ENCODE measurements around the gene ESAM. TPM values are rescaled to one million over a fixed set of nuclear protein-coding genes. Genes with fewer than 3 reads are reported as not detected.
A peak's percentile ranks its signal among the peaks of the same experiment; 100 is the strongest.

Gene ESAM
- total RNA-seq, 2 donors from 2014 or later, result 0.88 to 1.1 TPM

- DNase-seq (no peak), ATAC-seq (replicated peaks in 1 of 2) (no peak)
- H3K4me1 Mint-ChIP-seq (ENCODE audit: low read depth), result peaks cover 37% of the 10 kb centered on the region
- H3K27me3 Mint-ChIP-seq (ENCODE audit: low read depth), result peaks cover 13% of the 10 kb centered on the region
- H3K4me3 Mint-ChIP-seq, result peak overlapping the region; percentile 52 to 67
- H3K9me3 Mint-ChIP-seq, result no peaks in the 10 kb centered on the region
- no peaks in the 10 kb centered on the region for H3K36me3 Mint-ChIP-seq (ENCODE audit: insufficient read depth in 2 of 2)
- H3K27ac Mint-ChIP-seq, result no peak overlapping the region
Measured at GRCh38 chr11:124745270-124745834, 16.7 kb downstream of the ESAM start.

- peaks cover 26% of the 10 kb centered on the region for H3K27me3 Mint-ChIP-seq (ENCODE audit: low read depth)
- peaks cover 36% of the 10 kb centered on the region for H3K4me1 Mint-ChIP-seq (ENCODE audit: low read depth)
- no peaks in the 10 kb centered on the region for H3K9me3 Mint-ChIP-seq
- no peak overlapping the region for H3K27ac Mint-ChIP-seq
- no peak for ATAC-seq (replicated peaks in 1 of 2)
- no peak for DNase-seq
- H3K36me3 Mint-ChIP-seq (ENCODE audit: insufficient read depth in 2 of 2), result no peaks in the 10 kb centered on the region
- no peak overlapping the region for H3K4me3 Mint-ChIP-seq
Measured at GRCh38 chr11:124743050-124743449, 19.0 kb downstream of the ESAM start.

GRCh38 chr11:124742555-124742954 is 19.5 kb downstream of the ESAM start:
- no peak overlapping the region for H3K4me3 Mint-ChIP-seq
- no peaks in the 10 kb centered on the region for H3K9me3 Mint-ChIP-seq
- peaks cover 26% of the 10 kb centered on the region for H3K27me3 Mint-ChIP-seq (ENCODE audit: low read depth)
- DNase-seq (no peak), ATAC-seq (replicated peaks in 1 of 2) (no peak)
- no peak overlapping the region for H3K27ac Mint-ChIP-seq
- peaks cover 36% of the 10 kb centered on the region for H3K4me1 Mint-ChIP-seq (ENCODE audit: low read depth)
- H3K36me3 Mint-ChIP-seq (ENCODE audit: insufficient read depth in 2 of 2), result no peaks in the 10 kb centered on the region

GRCh38 chr11:124740277-124740882 is 21.7 kb downstream of the ESAM start:
- no peaks in the 10 kb centered on the region for H3K36me3 Mint-ChIP-seq (ENCODE audit: insufficient read depth in 2 of 2)
- DNase-seq (peak; percentile 70 to 75), ATAC-seq (replicated peaks in 1 of 2) (peak; percentile 54 to 62)
- H3K27ac Mint-ChIP-seq, result no peak overlapping the region
- peaks cover 26% of the 10 kb centered on the region for H3K27me3 Mint-ChIP-seq (ENCODE audit: low read depth)
- peaks cover 30% of the 10 kb centered on the region for H3K4me1 Mint-ChIP-seq (ENCODE audit: low read depth)
- H3K9me3 Mint-ChIP-seq, result no peaks in the 10 kb centered on the region
- peak overlapping the region; percentile 87 to 88 for H3K4me3 Mint-ChIP-seq

- peak within 1 kb of the TSS; percentile 39 for H3K27ac Mint-ChIP-seq
- H3K4me1 Mint-ChIP-seq (ENCODE audit: low read depth), result peaks cover 26% of the 10 kb centered on the region
- H3K27me3 Mint-ChIP-seq (ENCODE audit: low read depth), result peaks cover 26% of the 10 kb centered on the region
- H3K4me3 Mint-ChIP-seq, result peak within 1 kb of the TSS; percentile 87 to 88
- ATAC-seq (replicated peaks in 1 of 2), result peak; percentile 94
- peak; percentile 87 to 92 for DNase-seq
- no peaks in the 10 kb centered on the region for H3K36me3 Mint-ChIP-seq (ENCODE audit: insufficient read depth in 2 of 2)
- H3K9me3 Mint-ChIP-seq, result no peaks in the 10 kb centered on the region
Measured at GRCh38 chr11:124739479-124740276, 22.4 kb downstream of the ESAM start, which contains the start of gene NRGN. NRGN (plus strand) TSS chr11:124739942; CDS start chr11:124740085, 143 bp downstream.

- no peaks in the 10 kb centered on the region for H3K36me3 Mint-ChIP-seq (ENCODE audit: insufficient read depth in 2 of 2)
- peak overlapping the region; percentile 39 for H3K27ac Mint-ChIP-seq
- H3K9me3 Mint-ChIP-seq, result no peaks in the 10 kb centered on the region
- H3K4me1 Mint-ChIP-seq (ENCODE audit: low read depth), result peaks cover 26% of the 10 kb centered on the region
- peak overlapping the region; percentile 87 to 88 for H3K4me3 Mint-ChIP-seq
- DNase-seq, result no peak
- peaks cover 26% of the 10 kb centered on the region for H3K27me3 Mint-ChIP-seq (ENCODE audit: low read depth)
- no peak for ATAC-seq (replicated peaks in 1 of 2)
Measured at GRCh38 chr11:124738713-124739478, 23.2 kb downstream of the ESAM start.

- Mint-ChIP-seq H3K4me3 (no peak overlapping the region), H3K36me3 (ENCODE audit: insufficient read depth in 2 of 2) (no peaks in the 10 kb centered on the region), H3K4me1 (ENCODE audit: low read depth) (peaks cover 26% of the 10 kb centered on the region), H3K27me3 (ENCODE audit: low read depth) (peaks cover 26% of the 10 kb centered on the region), H3K27ac (no peak overlapping the region), H3K9me3 (no peaks in the 10 kb centered on the region)
- no peak for DNase-seq
- ATAC-seq (replicated peaks in 1 of 2), result no peak
Measured at GRCh38 chr11:124737638-124738305, 24.3 kb downstream of the ESAM start.

GRCh38 chr11:124736736-124737135 is 25.4 kb downstream of the ESAM start:
- Mint-ChIP-seq H3K4me3 (no peak overlapping the region), H3K9me3 (no peaks in the 10 kb centered on the region), H3K4me1 (ENCODE audit: low read depth) (peaks cover 23% of the 10 kb centered on the region), H3K27me3 (ENCODE audit: low read depth) (peaks cover 22% of the 10 kb centered on the region), H3K36me3 (ENCODE audit: insufficient read depth in 2 of 2) (no peaks in the 10 kb centered on the region), H3K27ac (no peak overlapping the region)
- DNase-seq, result no peak
- ATAC-seq (replicated peaks in 1 of 2), result no peak

- Mint-ChIP-seq H3K4me3 (no peak overlapping the region), H3K36me3 (ENCODE audit: insufficient read depth in 2 of 2) (no peaks in the 10 kb centered on the region), H3K9me3 (no peaks in the 10 kb centered on the region), H3K27me3 (ENCODE audit: low read depth) (no peaks in the 10 kb centered on the region), H3K4me1 (ENCODE audit: low read depth) (no peaks in the 10 kb centered on the region), H3K27ac (no peak overlapping the region)
- no peak for DNase-seq
- no peak for ATAC-seq (replicated peaks in 1 of 2)
Measured at GRCh38 chr11:124732230-124732629, 29.9 kb downstream of the ESAM start.

GRCh38 chr11:124729571-124729970 is 32.5 kb downstream of the ESAM start:
- ATAC-seq (replicated peaks in 1 of 2) (no peak), DNase-seq (no peak)
- Mint-ChIP-seq H3K4me3 (no peak overlapping the region), H3K9me3 (no peaks in the 10 kb centered on the region), H3K36me3 (ENCODE audit: insufficient read depth in 2 of 2) (no peaks in the 10 kb centered on the region), H3K27ac (no peak overlapping the region), H3K4me1 (ENCODE audit: low read depth) (peaks cover 6% of the 10 kb centered on the region), H3K27me3 (ENCODE audit: low read depth) (peaks cover 16% of the 10 kb centered on the region)

GRCh38 chr11:124728134-124728533 is 34.0 kb downstream of the ESAM start:
- Mint-ChIP-seq H3K4me1 (ENCODE audit: low read depth) (peaks cover 6% of the 10 kb centered on the region), H3K27me3 (ENCODE audit: low read depth) (peaks cover 23% of the 10 kb centered on the region), H3K4me3 (no peak overlapping the region), H3K27ac (no peak overlapping the region), H3K36me3 (ENCODE audit: insufficient read depth in 2 of 2) (no peaks in the 10 kb centered on the region), H3K9me3 (no peaks in the 10 kb centered on the region)
- ATAC-seq (replicated peaks in 1 of 2) (no peak), DNase-seq (no peak)

- Mint-ChIP-seq H3K4me1 (ENCODE audit: low read depth) (peaks cover 7% of the 10 kb centered on the region), H3K36me3 (ENCODE audit: insufficient read depth in 2 of 2) (no peaks in the 10 kb centered on the region), H3K27ac (no peak overlapping the region), H3K9me3 (no peaks in the 10 kb centered on the region), H3K4me3 (no peak overlapping the region), H3K27me3 (ENCODE audit: low read depth) (peaks cover 30% of the 10 kb centered on the region)
- DNase-seq, result no peak
- ATAC-seq (replicated peaks in 1 of 2), result no peak
Measured at GRCh38 chr11:124727474-124727873, 34.6 kb downstream of the ESAM start.

Data from activated T-cell treated with anti-CD3 and anti-CD28 coated beads, Interleukin-2, amount 50 U/mL, for 72 hours (primary cell).